Dedifferentiated amniotic fluid mesenchymal stem cell (primary cell): Measurements from ENCODE around the gene GRHL1.
"Not testable (repeated sequence)": the region's sequence is repeated elsewhere in the genome, so short reads cannot be mapped to it uniquely, and the experiment has no call there.

Experiments
- DNase-seq: peaks from one replicate; pipeline ENCODE4 v3.0.0-alpha.2; 2016; ENCODE audit errors: extremely low spot score

GRHL1 gene

DNA sequence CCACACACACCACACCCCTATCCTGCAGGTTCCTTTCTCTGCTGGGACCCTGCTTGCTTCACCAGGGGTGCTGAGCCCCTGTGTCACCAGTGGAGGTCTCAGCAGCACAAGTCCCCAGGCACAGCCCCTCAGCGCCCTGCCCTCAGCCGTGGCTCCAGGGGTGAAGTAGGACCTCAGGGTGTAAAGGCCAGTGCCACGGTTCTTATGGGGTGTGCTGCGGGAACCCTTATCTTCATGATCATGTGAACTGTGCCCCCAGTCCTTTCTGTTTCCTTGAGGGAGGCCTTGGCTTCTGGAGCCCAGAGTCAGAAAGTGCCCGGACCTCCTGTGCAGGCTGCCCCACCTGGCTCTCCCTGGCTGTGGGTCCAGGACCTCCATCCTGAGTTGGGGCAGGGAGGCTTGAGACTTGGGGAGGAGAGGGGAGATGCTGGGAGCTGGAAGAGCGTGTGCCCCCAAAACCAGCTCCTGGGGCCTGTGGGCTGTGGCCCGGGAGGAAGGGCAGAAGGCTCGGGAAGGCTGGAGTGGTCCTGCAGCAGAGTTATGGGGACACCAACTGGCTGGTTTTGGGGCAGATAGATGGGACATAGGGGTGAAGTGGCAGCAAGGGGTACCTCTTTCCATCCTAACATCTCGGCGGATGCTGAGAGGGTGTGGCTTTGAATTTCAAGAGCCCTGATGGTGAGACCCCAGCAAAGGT lies 71.6 kb downstream of the GRHL1 start:
- no peak for DNase-seq

GRCh38 chr2:10026940-10027569 lies 75.6 kb downstream of the GRHL1 start:
- no peak for DNase-seq

DNA sequence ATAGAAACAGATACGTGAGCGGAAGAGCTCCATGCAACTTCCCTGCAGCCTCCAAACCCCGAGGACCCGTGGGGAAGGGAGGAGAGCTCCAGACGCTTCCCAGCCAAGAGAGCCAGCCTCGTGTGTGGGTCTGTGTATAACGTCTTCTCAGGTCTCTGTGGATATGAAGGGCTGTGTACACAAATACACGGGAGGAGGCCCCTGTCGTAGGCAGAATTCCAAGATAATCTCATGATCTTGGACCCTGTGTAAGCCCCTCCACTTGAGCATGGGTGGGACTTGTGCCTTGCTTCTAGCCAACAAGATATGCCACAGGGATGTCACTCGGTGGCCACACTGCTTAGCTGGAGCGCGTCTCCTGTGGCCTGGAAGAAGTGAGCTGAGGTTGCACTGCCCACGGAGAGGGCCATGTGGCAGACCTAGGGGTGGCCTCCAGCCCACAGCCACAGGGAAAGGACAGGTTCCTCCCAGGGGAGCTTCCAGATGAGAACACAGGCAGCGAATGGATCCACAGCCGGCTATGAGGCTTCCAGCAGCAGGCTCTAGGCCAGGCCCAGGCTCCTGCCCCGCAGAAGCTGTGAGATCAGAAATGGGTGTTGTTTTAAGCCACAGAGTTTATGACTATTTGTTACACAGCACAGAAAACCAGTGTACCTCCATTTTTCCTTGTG lies 76.3 kb downstream of the GRHL1 start:
- DNase-seq, result no peak

- DNase-seq, result no peak
Measured at GRCh38 chr2:10028407-10028987, 77.0 kb downstream of the GRHL1 start.

DNA sequence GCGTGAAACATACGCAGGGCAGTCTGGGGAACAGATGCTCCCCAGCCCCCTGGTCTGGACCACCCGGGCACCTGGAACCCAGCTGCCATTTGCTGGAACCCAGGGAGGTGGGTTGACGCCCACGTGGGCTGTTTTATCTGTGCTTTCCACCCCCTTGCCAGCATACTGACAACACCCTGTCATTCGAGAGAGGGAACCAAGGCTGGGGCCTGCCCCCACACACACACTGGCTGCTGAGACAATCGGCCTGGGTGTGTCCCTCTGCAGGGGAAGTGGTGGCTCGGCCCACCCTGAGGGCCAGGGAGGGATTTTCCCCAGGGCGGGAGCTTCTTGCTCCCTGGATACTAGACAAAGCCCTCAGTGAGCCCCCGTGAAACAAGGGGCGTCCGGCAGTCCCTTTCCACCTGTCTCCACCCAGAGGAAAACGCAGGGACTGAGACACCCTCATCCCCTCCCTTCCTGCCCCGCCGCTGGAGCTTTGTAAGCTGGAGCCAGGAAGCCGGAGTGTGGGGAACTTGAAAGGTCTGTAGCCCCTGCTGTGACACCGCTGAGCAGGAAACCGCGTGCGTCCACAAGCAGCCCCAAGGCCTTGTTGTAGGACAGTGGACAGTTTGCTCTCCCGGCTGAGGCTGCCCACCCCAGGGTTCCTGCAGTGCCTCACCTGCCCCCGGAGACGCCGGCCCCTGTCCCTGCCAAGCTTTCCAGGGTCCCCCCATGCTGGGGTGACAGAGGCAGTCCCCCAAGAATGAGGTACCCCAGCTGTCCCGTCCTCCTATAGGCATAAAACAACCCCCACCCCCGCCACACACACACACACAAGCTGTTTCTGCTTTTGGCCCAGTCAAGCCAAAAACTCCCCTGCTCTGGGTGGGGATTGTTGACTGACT lies 77.7 kb downstream of the GRHL1 start:
- DNase-seq, result no peak

DNA sequence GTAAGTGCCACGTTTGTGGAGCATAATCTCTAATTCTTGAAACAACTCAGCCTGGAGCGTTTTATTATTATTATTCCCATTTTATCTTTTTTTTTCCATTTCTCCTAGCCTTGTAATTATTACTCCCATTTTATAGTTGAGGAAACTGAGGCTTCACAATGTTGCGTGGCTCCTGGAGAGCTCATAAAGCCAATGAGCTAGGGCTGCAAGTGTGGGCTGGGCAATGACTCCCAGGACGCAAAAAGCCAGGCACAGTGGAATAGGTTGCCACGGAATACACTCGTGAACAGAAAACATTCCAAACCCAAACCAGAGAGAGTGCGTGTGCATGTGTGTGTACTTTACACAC lies 78.4 kb downstream of the GRHL1 start:
- no peak for DNase-seq

DNA sequence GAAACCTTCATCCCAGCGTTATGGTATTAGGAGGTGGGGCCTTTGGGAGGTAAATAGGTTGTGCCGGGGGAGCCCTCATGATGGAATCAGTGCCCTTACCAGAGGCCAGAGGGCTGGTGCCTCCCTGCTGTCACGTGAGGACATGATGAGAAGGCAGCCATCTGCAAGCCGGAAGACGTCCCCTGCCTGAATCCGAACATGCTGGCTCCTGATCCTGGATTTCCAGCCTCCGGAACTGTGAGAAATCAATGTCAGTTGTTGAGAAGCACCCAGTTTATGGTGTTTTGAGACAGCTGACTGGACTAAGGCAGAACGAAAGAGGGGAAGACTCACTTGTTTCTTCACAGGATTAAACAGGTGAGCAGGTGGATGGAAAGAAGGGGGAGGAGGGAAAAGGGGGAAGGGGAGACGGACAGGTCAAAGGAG lies 78.8 kb downstream of the GRHL1 start:
- no peak for DNase-seq

DNA sequence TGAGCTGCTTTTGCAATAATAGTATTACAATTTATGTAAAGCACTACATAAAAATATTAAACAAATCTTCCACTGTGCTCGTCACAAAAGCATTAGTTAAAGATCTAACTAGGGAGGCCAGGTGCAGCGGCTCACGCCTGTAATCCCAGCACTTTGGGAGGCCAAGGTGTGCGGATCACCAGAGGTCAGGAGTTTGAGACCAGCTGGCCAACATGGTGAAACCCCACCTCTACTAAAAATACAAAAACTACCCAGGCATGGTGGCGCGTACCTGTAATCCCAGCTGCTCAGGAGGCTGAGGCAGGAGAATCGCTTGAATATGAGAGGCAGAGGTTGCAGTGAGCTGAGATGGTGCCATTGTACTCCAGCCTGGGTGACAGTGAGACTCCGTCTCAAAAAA lies 79.3 kb downstream of the GRHL1 start:
- DNase-seq, result not testable (repeated sequence)

- DNase-seq, result no peak
Measured at GRCh38 chr2:10031886-10032745, 80.6 kb downstream of the GRHL1 start.

DNA sequence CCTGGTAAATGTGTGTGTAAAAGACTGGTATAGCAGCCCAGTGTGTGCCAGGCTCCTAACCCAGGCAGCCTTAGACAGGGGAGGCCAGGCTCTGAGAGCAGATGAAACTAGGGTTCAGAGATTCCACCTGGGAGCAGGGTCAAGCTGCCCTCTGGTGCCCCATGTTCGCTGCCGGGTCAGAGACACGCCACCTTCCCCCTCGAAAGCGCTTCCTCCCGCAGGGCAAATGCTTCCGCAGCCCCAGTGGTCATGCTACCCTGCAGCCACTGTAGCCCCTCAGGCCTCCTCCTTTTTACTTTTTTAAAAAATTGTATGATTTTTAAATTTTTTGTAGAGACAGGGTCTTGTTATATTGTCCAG lies 81.2 kb downstream of the GRHL1 start:
- no peak for DNase-seq

DNA sequence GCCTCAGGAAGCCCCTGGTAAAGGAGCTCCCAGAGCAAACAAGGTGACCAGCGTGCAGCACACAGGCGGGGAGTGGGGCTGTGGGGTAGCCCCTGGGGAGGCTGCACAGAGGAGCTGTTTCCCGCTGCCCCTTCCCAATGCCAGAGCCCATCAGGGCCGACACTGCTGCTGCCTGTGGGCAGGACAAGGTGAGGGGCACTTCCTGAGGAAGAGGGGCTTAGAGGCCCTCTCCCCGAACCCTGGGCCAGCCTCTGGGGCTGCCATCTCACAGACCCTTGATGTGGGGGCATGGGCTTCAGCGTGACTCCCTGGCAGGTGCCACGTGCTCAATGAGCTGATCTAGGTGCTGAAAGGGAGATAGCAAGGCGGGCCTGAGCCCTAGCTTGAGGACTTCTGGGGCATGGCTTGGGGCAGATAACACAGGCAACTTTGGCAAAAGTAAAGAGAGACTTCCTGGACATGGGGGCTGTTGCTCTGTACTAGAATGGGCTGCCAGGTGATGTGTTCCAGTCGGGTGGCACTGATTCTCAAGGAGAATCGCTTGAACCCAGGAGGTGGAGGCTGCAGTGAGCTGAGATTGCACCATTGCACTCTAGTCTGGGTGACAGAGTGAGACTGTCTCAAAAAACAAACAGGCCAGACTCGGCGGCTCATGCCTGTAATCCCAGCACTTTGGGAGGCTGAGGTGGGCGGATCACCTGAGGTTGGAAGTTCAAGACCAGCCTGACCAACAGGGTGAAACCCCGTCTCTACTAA lies 81.9 kb downstream of the GRHL1 start:
- DNase-seq, result no peak

- no peak for DNase-seq
Measured at GRCh38 chr2:10034333-10035052, 83.0 kb downstream of the GRHL1 start.

GRCh38 chr2:10035053-10035422 lies 83.5 kb downstream of the GRHL1 start:
- DNase-seq, result no peak

DNA sequence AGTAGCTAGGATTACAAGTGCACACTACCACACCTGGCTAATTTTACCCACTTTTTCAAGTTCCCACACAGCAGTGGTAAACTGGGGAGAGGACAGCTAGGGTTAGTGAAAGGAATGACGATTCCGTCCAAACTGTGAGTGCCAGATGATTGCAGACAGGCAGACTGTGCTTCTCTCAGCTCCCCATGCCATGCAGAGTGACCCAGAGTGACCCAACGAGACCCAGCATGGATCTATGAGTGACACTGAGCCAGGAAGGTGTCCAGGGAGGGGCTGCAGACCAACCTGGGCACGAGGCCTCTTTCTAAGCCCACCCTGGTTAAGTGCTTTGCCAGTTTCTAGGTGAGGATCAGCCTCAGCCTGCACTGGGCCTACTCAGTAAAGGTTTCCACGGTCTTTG lies 84.1 kb downstream of the GRHL1 start:
- DNase-seq, result no peak

DNA sequence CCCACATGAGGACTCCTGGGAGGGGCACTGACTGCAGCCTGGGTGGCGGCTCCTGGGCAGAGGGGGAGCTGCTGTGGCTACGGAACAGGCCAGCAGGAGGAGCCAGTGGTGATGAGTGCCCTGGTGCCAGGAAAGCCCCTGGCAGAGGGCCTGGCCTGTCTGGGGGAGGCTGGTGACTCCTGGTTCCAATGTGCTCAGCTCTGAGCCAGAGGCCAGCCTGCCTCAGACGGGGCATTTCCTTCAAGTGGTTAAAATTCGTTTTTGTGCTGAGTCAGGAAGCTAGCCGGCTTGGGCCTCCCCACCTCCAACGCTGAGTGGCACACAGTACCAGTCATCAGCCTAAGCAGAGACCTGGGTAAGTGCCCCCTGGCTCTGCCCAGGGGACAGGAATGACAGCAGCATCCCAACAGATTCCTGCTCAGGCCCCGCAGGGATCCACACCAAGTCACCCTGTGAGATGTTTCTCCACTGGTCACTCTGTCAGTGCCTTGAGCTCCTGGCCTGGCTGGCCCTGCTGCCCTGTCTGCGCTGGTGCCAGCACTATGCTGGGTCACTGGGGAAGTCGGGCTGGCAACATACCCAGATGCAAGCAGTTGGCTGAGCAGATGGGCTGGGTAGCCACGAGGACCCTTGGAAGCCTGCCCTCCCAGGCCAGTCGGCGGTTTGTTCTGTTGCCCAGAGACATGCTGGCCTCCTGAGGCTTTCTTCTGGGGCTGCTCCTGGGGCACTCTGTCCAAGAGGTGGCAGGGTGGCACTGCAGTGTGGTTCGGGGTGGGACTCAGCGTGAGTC lies 84.8 kb downstream of the GRHL1 start:
- peak; percentile 63 for DNase-seq

DNA sequence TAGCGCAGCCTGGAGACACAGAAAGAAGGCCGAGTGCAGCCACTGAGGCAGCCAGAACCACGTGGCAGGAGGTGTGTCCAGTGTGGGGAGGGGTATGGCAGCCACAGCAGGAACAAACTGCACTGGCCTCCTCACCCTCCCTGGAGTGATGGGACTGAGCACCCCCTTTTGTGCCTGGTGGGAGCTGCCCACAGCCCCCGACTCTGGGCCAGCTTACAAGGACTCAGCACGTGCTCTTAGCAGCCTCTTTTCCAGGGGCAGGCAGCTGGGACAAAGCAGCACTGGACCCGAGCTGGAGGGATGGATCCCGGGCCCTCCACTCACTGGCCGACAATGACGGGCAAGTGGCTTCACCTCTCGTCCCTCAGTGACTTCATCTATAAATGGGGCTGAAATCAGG lies 86.6 kb downstream of the GRHL1 start:
- no peak for DNase-seq

DNA sequence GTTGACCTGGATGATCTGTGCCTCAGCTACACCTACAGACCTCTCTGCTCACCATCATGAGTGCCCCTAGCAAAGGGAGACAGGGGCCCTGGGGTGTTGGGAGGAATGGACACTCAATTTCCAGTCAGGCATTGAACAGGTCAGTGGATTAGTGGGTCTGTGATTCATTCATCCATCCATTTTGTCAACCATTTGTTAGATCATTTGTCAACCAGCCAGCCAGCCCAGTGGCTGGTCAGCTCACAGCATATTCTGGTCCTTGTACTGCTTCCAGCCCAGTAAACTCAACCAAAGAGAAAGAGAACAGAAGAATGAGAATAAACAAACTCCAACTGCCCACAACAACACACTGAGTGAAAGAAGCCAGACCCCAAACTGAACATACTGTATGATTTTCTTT lies 87.2 kb downstream of the GRHL1 start:
- DNase-seq, result no peak

DNA sequence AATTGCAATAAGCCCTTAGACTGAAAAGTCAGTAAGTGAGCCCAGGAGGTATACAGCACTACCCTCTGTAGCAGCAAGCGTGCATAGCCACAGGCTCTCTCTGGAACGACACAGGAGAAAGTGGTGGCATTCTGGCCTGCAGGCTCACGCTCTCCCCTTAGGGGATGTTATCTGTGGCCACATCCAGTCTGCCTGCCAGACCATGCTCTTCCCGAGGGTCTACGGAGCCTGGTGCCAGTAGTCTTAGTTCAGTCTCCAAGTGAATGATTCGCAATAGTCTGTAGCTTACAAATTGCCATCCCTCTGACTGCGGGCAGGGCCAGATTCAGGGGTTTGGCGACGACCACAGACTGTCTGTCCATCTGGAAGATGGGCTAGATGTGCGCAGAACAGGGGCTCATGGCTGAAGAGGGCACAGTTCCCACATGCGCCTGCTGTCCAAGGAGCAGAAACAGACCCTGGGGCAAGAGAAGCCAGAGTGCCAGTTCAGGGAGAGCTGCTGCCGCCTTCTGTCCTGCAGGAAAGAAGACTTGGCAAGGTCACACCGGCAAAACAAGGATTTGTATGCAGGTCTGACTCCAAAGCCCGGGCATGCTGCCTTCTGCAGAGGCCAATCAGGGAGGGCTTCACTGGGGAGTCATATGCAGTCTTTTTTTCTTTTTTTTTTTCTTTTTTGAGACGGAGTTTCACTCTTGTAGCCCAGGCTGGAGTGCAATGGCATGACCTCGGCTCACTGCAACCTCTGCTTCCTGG lies 88.3 kb downstream of the GRHL1 start:
- no peak for DNase-seq
